ENCODE measurements around the gene SPRR2A. TPM values are rescaled to one million over a fixed set of nuclear protein-coding genes. Genes with fewer than 3 reads are reported as not detected.

Gene SPRR2A
- total and polyA plus RNA-seq, 2 of the 8 experiments (the other 6 are each of a cell fraction or from before 2014, with no cell fraction given): not detected

- TF ChIP-seq CHD7 (IDR thresholded peaks at IDR 0.05; ENCODE audit: insufficient replicate concordance, low read length): no peak
- no peak for TF ChIP-seq EGR1 (IDR thresholded peaks at IDR 0.05; ENCODE audit: borderline replicate concordance, low read depth, low read length)
- TF ChIP-seq CHD1 (IDR thresholded peaks at IDR 0.05; ENCODE audit: low read depth, low read length): no peak
- no peak for TF ChIP-seq MAX (IDR thresholded peaks at IDR 0.05)
- no peak for TF ChIP-seq CBX8 (IDR thresholded peaks at IDR 0.05; ENCODE audit: borderline replicate concordance, low read depth, low read length)
- TF ChIP-seq TAF1 (IDR thresholded peaks at IDR 0.05; ENCODE audit: low read depth, low read length): no peak
Measured at GRCh38 chr1:153040950-153041631, 16.2 kb downstream of the SPRR2A start, which contains the start of gene SPRR2D (continued).

Measured in H1 (cell line).